Lung (tissue), 12 donors: ENCODE data around the gene OGFOD3. TPM values are rescaled to one million over a fixed set of nuclear protein-coding genes. Genes with fewer than 3 reads are reported as not detected.

Experiments used
- ATAC-seq: fragments of 200-7000 bp; cut with Tn5 transposase; one replicate; pipeline ENCODE4 v1.9.1; 2020; ENCODE audit warnings: moderate number of reproducible peaks; ENCODE audit not compliant: insufficient read depth, low FRiP score
- DNase-seq, 3 donors: peaks; one replicate each; pipeline ENCODE4 v3.0.0-alpha.2; 2013 to 2017
- H3K27ac ChIP-seq, 2 donors: one replicate each; pipeline ENCODE4 v1.5.1; 2013; ENCODE audit warnings: mild to moderate bottlenecking in 2 of 2, moderate library complexity in 2 of 2, control low read depth in 1 of 2, inconsistent platforms in 1 of 2, low read depth in 1 of 2, low read length in 1 of 2
- H3K27me3 ChIP-seq, 3 donors: one replicate each; pipeline ENCODE4 v1.5.1; 2013; ENCODE audit warnings: low read length in 2 of 3; ENCODE audit not compliant: control insufficient read depth in 3 of 3, insufficient read depth in 3 of 3
- H3K36me3 ChIP-seq, 4 donors: one replicate each; pipeline ENCODE4 v1.5.1; 2013; ENCODE audit warnings: low read length in 4 of 4, mild to moderate bottlenecking in 1 of 4, moderate library complexity in 1 of 4; ENCODE audit not compliant: control insufficient read depth in 4 of 4, insufficient read depth in 4 of 4
- H3K4me1 ChIP-seq, 5 donors: one replicate each; pipeline ENCODE4 v1.5.1; 2013; ENCODE audit warnings: low read length in 5 of 5, mild to moderate bottlenecking in 2 of 5, moderate library complexity in 1 of 5; ENCODE audit not compliant: control insufficient read depth in 5 of 5, insufficient read depth in 5 of 5
- H3K4me3 ChIP-seq: one replicate; pipeline ENCODE4 v1.5.1; 2013; ENCODE audit warnings: mild to moderate bottlenecking, control low read depth, moderate library complexity
- H3K9ac ChIP-seq, 2 donors: one replicate each; pipeline ENCODE4 v1.5.1; 2013; ENCODE audit warnings: low read length in 2 of 2, control low read depth in 1 of 2; ENCODE audit not compliant: insufficient read depth in 1 of 2
- H3K9me3 ChIP-seq, 4 donors: one replicate each; pipeline ENCODE4 v1.5.1; 2013; ENCODE audit warnings: low read length in 3 of 4, mild to moderate bottlenecking in 1 of 4, moderate library complexity in 1 of 4; ENCODE audit not compliant: control insufficient read depth in 4 of 4, insufficient read depth in 3 of 4
- WGBS, 2 donors: extraction: QIAGEN DNeasy Blood & Tissue Kit; methylation state at CpG; one replicate each; pipeline ENCODE4 v1.1.7; 2013; 5-methylcytosine and 5-hydroxymethylcytosine counted together
- polyA plus RNA-seq, 2 donors: library from polyadenylated mRNA; stranded (reverse); fragments of 200-250 nt; gene quantifications; one replicate each; pipeline ENCODE4 v1.2.1, GENCODE V29; 2013
- total RNA-seq, 2 donors: library from RNA; depleted of rRNA in 1 of 2; stranded (reverse); fragments of >200 nt in 1 of 2; gene quantifications; one replicate each; pipeline ENCODE4 v1.2.1, GENCODE V29; 2014 to 2021
- TF ChIP-seq, protein P1 (sequence below): IDR thresholded peaks from 2 replicates; pipeline ENCODE4 v1.5.1; 2012; ENCODE audit warnings: mild to moderate bottlenecking; ENCODE audit errors: control extremely low read depth, extremely low read depth
- donor health status: control.
- donor health status: control.
- donor health status: Bipolar disorder and iron deficiency.
- donor health status: healthy.
- donor health status: DM: yes; HTN: yes; CAD: no.

The OGFOD3 gene
- total and polyA plus RNA-seq, 4 donors = 20.6 to 41.6 (median 29.8) TPM

DNA sequence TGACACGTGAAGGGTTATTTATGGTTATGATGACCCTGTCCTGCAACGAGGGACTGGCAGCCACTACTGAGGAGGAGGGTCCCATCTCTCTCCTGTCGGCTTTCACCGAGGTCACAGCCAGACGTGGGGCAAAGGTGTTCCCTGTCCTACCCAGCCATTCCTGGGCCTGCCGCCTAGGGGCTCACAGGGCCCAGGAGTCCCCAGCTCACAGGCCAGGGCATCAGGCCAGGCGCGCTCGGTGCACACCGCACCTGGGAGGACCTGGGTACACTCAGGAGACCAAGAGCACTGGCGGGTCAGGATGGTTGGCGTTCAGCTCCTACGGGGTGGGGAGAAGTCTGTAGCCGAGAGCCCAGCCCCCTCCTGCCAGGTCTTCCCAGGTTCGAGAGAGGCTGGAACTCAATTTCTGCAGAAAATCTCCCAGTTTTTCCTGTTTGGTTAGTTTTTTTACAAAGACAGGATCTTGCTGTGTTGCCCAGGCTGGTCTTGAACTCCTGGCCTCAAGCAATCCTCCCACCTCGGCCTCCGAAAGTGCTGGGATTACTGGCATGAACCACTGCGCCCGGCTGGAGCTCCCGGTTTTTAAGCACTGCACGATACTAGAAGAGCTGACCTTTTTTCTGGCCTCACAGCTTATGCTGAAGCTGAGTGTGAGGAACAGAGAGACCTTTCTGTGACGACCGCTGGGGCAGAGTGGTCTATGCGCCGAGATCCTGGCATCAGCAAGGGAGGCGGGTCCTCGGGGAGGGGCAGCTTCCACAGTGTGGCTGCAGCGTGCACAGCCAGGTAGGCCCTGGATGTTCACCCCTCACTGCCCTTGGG lies 24.5 kb upstream of the OGFOD3 start:
- WGBS, 2 donors = 90% methylated on average over 27 to 28 of the region's 28 CpGs
- H3K36me3 ChIP-seq = peaks cover 0 to 47% (median 5%) of the 10 kb centered on the region in 4 donors
- H3K27ac ChIP-seq = no peak overlapping the region
- DNase-seq (no peak), ATAC-seq (no peak)
- H3K9me3 ChIP-seq = no peaks in the 10 kb centered on the region
- no peak overlapping the region for H3K9ac ChIP-seq
- H3K27me3 ChIP-seq = no peaks in the 10 kb centered on the region
- TF ChIP-seq, protein P1, sequence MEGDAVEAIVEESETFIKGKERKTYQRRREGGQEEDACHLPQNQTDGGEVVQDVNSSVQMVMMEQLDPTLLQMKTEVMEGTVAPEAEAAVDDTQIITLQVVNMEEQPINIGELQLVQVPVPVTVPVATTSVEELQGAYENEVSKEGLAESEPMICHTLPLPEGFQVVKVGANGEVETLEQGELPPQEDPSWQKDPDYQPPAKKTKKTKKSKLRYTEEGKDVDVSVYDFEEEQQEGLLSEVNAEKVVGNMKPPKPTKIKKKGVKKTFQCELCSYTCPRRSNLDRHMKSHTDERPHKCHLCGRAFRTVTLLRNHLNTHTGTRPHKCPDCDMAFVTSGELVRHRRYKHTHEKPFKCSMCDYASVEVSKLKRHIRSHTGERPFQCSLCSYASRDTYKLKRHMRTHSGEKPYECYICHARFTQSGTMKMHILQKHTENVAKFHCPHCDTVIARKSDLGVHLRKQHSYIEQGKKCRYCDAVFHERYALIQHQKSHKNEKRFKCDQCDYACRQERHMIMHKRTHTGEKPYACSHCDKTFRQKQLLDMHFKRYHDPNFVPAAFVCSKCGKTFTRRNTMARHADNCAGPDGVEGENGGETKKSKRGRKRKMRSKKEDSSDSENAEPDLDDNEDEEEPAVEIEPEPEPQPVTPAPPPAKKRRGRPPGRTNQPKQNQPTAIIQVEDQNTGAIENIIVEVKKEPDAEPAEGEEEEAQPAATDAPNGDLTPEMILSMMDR = no peak
- H3K4me1 ChIP-seq = peaks cover 0 to 12% (median 0%) of the 10 kb centered on the region in 5 donors
- H3K4me3 ChIP-seq = no peak overlapping the region

DNA sequence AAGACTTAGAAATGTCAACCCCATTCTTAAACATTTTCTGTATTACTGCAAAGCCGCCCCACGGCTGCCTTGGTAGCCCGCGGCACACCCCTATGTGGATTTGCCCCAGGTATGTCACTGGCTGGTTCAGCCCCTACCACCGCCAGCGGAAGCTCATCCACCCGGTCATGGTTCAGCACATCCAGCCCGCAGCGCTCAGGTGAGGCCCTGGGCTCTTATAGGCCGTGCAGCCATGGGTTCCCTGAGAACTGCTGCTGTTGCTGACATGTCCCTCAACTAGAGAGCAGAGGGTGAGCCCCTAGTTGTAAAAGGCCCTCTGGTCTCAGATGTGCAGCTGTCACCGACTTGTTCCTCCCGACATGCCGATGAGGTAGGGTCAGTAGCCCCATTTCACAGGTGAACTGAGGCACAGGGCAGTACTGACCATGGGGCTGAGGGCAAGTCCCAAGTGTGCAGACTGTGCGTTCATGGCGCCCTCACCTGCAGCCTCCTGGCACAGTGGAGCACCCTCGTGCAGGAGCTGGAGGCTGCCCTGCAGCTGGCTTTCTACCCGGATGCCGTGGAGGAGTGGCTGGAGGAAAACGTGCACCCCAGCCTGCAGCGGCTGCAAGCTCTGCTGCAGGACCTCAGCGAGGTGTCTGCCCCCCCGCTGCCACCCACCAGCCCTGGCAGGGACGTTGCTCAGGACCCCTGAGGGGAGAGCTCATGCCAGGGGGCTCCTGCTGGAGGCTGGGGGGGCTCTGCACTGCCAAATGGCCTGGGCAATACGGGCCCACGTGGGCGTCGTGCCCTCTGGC lies 23.5 kb upstream of the OGFOD3 start:
- TF ChIP-seq, protein P1 = no peak
- Histone ChIP-seq H3K4me3 (no peak overlapping the region), H3K27me3 (no peaks in the 10 kb centered on the region), H3K27ac (no peak overlapping the region), H3K9ac (no peak overlapping the region), H3K9me3 (no peaks in the 10 kb centered on the region), H3K36me3 (peaks cover 0 to 49% (median 5%) of the 10 kb centered on the region in 4 donors), H3K4me1 (peaks cover 0 to 12% (median 0%) of the 10 kb centered on the region in 5 donors)
- ATAC-seq = no peak
- 87 to 89% methylated on average over 27 of the region's 27 CpGs for WGBS, 2 donors
- DNase-seq = no peak

DNA sequence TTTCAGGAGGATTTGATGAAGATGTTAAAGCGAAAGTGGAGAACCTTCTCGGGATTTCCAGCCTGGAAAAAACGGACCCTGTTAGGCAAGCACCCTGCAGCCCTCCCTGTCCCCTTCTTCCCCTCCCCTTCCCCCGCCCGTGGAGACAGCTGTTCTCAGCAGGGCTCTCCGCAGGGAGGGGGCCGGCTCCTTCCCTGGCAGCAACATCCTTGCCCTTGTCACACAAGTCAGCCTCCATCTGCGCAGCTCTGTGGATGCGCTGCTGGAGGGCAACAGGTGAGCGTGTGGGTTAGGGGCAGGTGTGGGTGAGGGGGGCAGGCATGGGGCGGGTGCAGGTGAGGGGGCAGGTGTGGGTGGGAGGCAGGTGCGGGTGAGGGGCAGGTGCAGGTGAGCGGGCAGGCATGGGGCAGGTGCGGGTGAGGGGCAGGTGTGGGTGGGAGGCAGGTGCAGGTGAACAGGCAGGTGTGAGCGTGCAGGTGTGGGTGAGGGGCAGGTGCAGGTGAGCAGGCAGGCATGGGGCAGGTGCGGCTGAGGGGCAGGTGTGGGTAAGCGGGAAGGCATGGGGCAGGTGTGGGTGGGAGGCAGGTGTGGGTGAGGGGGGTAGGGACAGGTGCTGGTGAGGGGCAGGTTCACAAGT lies 22.7 kb upstream of the OGFOD3 start:
- no peaks in the 10 kb centered on the region for H3K27me3 ChIP-seq
- no peak overlapping the region for H3K4me3 ChIP-seq
- H3K4me1 ChIP-seq = peaks cover 0 to 12% (median 0%) of the 10 kb centered on the region in 5 donors
- H3K9ac ChIP-seq = no peak overlapping the region
- DNase-seq = peak; percentile 67 to 72 (median 67)
- H3K9me3 ChIP-seq = no peaks in the 10 kb centered on the region
- WGBS, 2 donors = 67 to 68% methylated on average over 15 to 17 of the region's 17 CpGs
- H3K36me3 ChIP-seq = peaks cover 0 to 54% (median 10%) of the 10 kb centered on the region in 4 donors
- TF ChIP-seq, protein P1 = no peak
- ATAC-seq = no peak
- H3K27ac ChIP-seq = no peak overlapping the region
